ENCODE measurements around the gene DNER. TPM values are rescaled to one million over a fixed set of nuclear protein-coding genes. Genes with fewer than 3 reads are reported as not detected.

DNER gene
- total RNA-seq, 3 donors from 2014 or later: 1.3 to 2.6 (median 1.6) TPM

- DNase-seq (ENCODE audit: low spot score in 2 of 2): no peak
- Histone ChIP-seq H3K36me3 (no peaks in the 10 kb centered on the region), H3K27me3 (no peaks in the 10 kb centered on the region), H3K4me3 (no peak overlapping the region), H3K4me1 (no peaks in the 10 kb centered on the region), H3K27ac (peak overlapping the region in 1 of 2 donors; percentile 30), H3K9me3 (no peaks in the 10 kb centered on the region)
- intact Hi-C loops (cut with DNase I; ENCODE audit: low total_unique reads): no loop called here
- no peak for TF ChIP-seq POLR2AphosphoS5 (IDR thresholded peaks at IDR 0.05)
- TF ChIP-seq CTCF (IDR thresholded peaks at IDR 0.05): no peak
- no peak for TF ChIP-seq POLR2A (IDR thresholded peaks at IDR 0.05)
These were observed 303.4 kb downstream of the DNER start for GRCh38 chr2:229410946-229411345.

- H3K27me3 ChIP-seq: no peaks in the 10 kb centered on the region
- intact Hi-C loops (cut with DNase I; ENCODE audit: low total_unique reads): no loop called here
- no peaks in the 10 kb centered on the region for H3K36me3 ChIP-seq
- H3K27ac ChIP-seq: peak overlapping the region; percentile 79 to 81
- no peaks in the 10 kb centered on the region for H3K9me3 ChIP-seq
- H3K4me3 ChIP-seq: no peak overlapping the region
- peak in 1 of 3 donors; percentile 56 for TF ChIP-seq POLR2AphosphoS5 (IDR thresholded peaks at IDR 0.05)
- TF ChIP-seq POLR2A (IDR thresholded peaks at IDR 0.05): no peak
- DNase-seq (ENCODE audit: low spot score in 2 of 2): no peak
- H3K4me1 ChIP-seq: no peaks in the 10 kb centered on the region
These were observed 304.1 kb downstream of the DNER start for GRCh38 chr2:229410264-229410663.

DNA sequence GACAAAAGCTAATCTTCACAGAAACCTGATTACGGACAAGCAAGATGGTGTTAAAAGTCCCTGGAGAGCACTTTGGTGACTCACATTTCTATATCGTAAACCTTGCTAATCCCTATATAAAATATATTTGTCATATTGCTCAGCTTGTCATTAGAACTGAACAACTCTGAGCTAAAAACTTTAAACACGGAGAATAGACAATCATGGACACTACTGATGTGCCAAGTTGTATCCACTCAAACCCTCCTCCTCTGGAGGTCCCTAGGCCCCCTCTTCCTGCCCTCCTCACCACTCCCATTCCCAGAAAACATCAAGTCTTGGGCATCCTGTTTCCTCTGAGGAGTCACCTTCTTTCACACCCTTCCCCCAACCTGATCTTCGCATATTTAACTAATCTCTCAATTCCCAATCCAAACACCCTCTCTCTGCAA, 304.6 kb downstream of the DNER start:
- Histone ChIP-seq H3K27ac (peak overlapping the region; percentile 79 to 81), H3K9me3 (no peaks in the 10 kb centered on the region), H3K4me1 (no peaks in the 10 kb centered on the region), H3K4me3 (no peak overlapping the region), H3K36me3 (no peaks in the 10 kb centered on the region), H3K27me3 (no peaks in the 10 kb centered on the region)
- TF ChIP-seq CTCF (IDR thresholded peaks at IDR 0.05): no peak
- no peak for TF ChIP-seq POLR2AphosphoS5 (IDR thresholded peaks at IDR 0.05)
- no peak for TF ChIP-seq POLR2A (IDR thresholded peaks at IDR 0.05)
- intact Hi-C loops (cut with DNase I; ENCODE audit: low total_unique reads): no loop called here
- DNase-seq (ENCODE audit: low spot score in 2 of 2): no peak

- TF ChIP-seq POLR2AphosphoS5 (IDR thresholded peaks at IDR 0.05): no peak
- TF ChIP-seq CTCF (IDR thresholded peaks at IDR 0.05): no peak
- TF ChIP-seq POLR2A (IDR thresholded peaks at IDR 0.05): no peak
- no peaks in the 10 kb centered on the region for H3K36me3 ChIP-seq
- no peaks in the 10 kb centered on the region for H3K27me3 ChIP-seq
- H3K9me3 ChIP-seq: no peaks in the 10 kb centered on the region
- DNase-seq (ENCODE audit: low spot score in 2 of 2): no peak
- no peaks in the 10 kb centered on the region for H3K4me1 ChIP-seq
- no peak overlapping the region for H3K4me3 ChIP-seq
- intact Hi-C loops (cut with DNase I; ENCODE audit: low total_unique reads): no loop called here
- peak overlapping the region; percentile 79 to 81 for H3K27ac ChIP-seq
These were observed 305.4 kb downstream of the DNER start for GRCh38 chr2:229408962-229409361.

- peak in 1 of 2 donors; percentile 53 for DNase-seq (ENCODE audit: low spot score in 2 of 2)
- TF ChIP-seq POLR2A (IDR thresholded peaks at IDR 0.05) (no peak), CTCF (IDR thresholded peaks at IDR 0.05) (no peak), POLR2AphosphoS5 (IDR thresholded peaks at IDR 0.05) (peak in 2 of 3 donors; percentile 62 to 87)
- peak overlapping the region; percentile 79 to 81 for H3K27ac ChIP-seq
- no peaks in the 10 kb centered on the region for H3K4me1 ChIP-seq
- H3K4me3 ChIP-seq: no peak overlapping the region
- H3K36me3 ChIP-seq: no peaks in the 10 kb centered on the region
- intact Hi-C loops (cut with DNase I; ENCODE audit: low total_unique reads): no loop called here
- no peaks in the 10 kb centered on the region for H3K27me3 ChIP-seq
- no peaks in the 10 kb centered on the region for H3K9me3 ChIP-seq
These were observed 306.0 kb downstream of the DNER start for GRCh38 chr2:229408356-229408755.

DNA sequence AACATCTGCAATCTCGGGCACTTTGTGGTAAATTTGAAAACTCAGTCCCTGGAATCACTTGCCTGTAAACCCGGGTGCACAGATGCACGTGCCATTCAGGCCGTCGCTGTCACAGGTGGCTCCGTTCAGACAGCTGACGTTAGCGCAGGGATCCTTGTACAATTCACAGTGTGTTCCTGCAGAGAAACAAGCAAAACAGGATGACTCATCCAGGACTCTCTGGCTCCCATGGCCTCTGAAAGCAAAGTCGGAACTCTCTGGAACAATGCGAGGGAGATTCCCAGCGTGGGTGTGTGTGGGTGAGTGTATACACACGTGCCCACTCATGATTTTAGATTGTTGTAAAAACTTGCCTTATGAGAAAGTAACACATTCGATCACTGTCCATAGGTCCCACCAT, 307.2 kb downstream of the DNER start:
- H3K4me1 ChIP-seq: no peaks in the 10 kb centered on the region
- no peaks in the 10 kb centered on the region for H3K36me3 ChIP-seq
- intact Hi-C loops (cut with DNase I; ENCODE audit: low total_unique reads): no loop called here
- H3K9me3 ChIP-seq: no peaks in the 10 kb centered on the region
- DNase-seq (ENCODE audit: low spot score in 2 of 2): peak; percentile 67 to 78
- H3K27ac ChIP-seq: peak overlapping the region; percentile 79 to 81
- no peaks in the 10 kb centered on the region for H3K27me3 ChIP-seq
- TF ChIP-seq POLR2AphosphoS5 (IDR thresholded peaks at IDR 0.05): peak; percentile 48 to 92 (median 72)
- no peak for TF ChIP-seq CTCF (IDR thresholded peaks at IDR 0.05)
- peak overlapping the region in 1 of 3 donors; percentile 13 for H3K4me3 ChIP-seq

All from breast epithelium (tissue), 4 donors.